Activated effector memory CD4-positive, alpha-beta T cell treated with anti-CD3 and anti-CD28 coated beads, Interleukin-2, amount 50 U/mL, for 16 hours (primary cell): Measurements from ENCODE around the gene ROMO1.
"Not testable (repeated sequence)": the region's sequence is repeated elsewhere in the genome, so short reads cannot be mapped to it uniquely, and the experiment has no call there.

Experiments used
- DNase-seq: peaks from one replicate; pipeline ENCODE4 v3.0.0-alpha.2; 2020

Gene ROMO1

DNA sequence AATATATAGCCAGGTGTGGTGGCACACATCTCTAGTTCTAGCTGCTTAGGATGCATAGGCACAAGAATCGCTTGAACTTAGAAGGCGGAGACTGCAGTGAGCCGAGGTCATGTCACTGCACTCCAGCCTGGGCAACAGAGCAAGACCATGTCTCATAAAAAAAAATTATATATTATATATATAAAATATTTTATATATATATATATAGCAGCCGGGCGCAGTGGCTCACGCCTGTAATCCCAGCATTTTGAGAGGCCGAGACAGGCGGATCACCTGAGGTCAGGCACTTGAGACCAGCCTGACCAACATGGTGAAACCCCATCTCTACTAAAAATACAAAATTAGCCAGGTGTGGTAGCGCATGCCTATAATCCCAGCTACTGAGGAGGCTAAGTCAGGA is 13.8 kb upstream of the ROMO1 start:
- DNase-seq = not testable (repeated sequence)

DNA sequence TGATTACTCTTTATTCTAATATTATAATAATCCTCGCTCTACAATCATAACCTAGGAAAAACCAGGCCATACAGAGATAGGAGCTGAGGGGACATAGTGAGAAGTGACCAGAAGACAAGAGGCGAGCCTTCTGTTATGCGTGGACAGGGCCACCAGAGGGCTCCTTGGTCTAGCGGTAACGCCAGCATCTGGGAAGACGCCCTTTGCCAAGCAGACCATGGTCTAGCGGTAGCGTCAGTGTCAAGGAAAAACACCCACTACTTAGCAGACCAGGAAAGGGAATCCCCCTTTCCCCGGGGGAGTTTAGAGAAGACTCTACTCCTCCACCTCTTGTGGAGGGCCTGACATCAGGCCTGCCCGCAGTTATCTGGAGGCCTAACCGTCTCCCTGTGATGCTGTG is 12.3 kb upstream of the ROMO1 start:
- DNase-seq = peak; percentile 33

DNA sequence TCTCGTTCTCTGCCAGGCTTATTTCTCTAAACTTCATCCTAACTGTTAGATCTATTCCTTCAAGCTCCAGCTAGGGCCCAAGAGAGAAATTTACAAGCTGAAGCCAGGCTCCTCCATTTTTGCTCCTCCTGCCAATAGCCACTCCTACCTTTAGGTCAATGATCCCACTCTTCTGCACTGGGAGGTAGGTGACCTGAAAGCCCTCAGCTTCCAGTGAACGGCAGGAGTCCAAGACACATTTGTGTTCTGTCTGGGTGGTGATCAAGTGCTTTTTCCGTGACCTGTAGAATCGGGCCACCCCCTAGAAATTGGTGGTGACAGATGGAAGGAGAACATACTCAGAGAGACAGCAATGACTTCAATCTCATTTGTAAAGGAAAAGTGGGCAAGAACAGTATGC is 8.9 kb upstream of the ROMO1 start:
- no peak for DNase-seq

DNA sequence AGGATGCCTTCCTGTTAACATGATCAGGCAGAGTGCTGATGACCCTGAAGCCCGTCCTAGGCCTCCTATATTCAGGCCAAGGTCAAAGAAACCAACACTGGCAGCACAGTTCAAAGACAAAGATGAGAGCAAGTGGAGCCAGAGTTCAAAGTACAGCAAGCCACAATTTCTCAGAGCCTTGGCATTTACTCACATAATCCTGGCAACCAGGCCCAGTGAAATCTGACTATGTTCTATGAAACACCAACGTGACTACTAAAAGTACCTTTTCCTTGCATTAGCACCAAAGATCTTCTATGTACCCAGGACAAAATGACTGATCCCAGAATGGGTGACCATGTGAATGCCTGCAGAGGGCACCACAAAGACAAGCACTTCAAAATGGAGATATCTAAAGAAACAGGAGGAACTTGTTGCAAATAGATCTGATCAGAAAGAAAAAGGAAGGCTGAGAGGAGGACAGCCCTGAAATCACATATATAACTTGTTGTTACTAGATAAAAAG is 3.9 kb upstream of the ROMO1 start:
- DNase-seq = peak; percentile 16

DNA sequence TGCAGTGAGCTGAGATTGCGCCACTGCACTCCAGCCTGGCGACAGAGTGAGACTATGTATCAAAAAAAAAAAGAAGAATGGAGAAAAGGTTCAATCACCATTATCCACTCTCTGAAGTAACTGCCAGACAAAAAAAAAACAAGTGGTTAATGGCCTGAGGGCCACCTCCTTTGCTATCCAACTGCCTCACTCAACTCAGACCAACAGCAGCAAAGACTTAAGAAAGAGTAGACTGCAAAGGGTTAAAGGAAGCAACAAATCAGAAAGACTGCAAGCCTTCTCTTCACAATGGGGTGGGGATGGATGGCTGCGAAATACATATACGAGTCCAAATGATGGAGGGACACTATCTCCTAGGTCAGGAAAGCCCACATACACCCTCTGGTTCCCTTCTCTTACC is 3.2 kb upstream of the ROMO1 start:
- DNase-seq = no peak

DNA sequence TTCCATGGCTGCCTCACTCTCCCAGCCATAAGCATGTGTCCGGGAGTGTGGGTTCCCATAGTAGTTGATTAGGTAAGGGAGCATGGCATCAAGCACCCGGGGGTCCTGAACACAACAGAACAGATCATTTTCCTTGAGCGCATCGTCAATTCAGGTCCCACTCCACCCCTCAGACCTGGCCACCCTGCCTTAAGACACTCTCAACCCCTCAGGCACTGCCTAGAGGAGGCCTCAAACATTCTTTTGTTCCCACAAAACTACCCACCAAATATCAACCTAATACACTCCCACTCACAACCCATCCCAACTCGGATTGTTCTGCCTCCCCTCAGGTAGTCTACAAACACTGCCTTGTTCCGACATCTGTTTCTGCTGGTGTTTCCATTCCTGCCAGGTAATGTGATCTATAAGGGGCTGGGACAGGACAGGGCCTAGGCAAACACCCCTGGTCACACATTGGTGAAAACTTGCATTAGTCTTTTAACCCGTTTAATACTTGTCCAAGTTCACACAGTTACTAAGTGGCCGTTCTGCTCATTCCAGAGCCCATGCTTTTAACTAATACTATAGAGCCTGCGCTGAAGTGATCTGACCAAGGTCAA is 1.4 kb upstream of the ROMO1 start:
- DNase-seq = peak; percentile 41

DNA sequence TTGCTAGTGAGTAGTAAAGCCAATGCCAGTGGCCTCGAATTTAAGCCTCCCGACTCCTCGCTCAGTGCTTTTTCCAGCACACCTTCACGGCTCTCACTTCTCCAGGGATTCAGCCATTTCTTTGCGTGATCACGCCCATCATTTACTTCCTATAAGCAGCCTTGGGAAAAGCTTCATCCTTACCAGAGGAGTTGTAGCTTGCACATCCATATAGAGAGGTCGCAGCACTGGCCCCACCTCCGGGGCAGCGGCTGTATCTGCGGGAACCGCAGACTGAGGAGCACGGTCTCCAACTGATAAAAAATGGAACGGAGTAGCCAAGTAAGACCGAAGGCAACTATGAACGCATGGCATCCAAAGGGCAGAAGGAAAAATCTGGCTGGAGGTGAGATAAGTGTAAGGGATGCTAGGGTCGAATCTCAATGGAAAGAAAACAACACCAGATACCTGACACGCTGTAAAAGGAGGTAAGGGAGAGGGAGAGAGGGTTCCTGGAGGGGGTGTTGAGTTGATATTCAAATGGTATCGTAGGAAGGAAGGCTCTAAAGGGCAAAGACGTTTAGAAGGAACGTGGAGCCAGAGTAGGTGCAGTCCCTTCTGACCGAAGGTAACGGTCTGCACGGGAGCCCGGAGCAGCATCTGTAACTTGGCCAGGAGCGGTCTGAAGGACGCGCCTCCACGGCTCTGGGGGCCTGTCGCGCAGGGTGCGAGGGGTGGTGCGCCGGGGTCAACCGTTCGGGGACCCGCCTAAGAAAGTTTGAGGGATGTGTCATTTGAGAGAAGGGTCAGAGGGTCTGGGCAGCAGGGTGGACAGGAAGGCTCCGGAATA is 693 bp upstream of the ROMO1 start:
- peak; percentile 62 for DNase-seq

DNA sequence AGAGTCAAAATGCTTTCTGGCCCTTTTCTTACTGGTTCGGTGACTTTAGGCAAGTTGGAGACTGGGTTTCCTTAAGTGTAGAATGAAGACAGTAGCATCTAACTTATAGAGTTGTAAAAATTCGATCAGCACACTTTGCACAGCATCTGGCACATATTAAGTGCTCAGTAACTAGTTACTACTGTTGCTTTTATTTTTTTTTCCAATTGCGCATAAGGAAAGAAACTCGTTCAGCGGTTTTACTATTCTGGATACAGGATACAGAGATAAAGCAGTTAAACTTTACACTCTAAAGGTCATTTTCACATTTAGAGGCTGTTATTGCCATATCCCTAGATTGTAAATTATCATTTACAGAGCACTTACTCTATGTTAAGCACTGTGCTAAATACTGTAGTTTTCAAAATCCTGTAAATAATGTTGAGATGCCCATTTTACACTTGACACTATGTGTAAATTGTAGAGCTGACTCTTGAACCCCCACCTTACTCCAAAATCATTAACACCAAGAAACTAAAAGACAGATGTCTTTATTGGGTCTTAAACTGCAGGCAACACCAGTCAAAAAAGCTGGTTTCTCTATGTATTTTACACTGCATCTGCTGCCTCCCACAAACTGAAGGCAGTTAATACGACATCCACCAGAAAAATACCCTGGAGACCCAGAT is 886 bp downstream of the ROMO1 start:
- DNase-seq = no peak

DNA sequence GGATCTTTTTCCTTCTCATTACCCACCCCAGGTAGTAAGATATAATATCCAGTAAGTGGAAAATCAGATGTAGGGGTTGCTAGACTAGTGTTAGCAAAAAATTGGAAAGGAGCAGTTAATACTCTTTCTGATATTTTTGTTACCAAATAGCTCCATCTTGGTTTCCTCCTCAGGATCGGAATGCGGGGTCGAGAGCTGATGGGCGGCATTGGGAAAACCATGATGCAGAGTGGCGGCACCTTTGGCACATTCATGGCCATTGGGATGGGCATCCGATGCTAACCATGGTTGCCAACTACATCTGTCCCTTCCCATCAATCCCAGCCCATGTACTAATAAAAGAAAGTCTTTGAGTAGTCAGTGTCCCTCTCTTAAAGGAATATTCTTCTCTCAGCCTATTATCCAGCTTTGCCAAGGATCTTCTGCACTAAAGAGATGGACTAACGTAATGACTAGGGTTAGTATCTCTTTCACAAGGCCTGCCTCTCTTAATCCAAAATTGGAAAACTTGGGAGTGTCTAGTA is 1.5 kb downstream of the ROMO1 start:
- DNase-seq = peak; percentile 60

DNA sequence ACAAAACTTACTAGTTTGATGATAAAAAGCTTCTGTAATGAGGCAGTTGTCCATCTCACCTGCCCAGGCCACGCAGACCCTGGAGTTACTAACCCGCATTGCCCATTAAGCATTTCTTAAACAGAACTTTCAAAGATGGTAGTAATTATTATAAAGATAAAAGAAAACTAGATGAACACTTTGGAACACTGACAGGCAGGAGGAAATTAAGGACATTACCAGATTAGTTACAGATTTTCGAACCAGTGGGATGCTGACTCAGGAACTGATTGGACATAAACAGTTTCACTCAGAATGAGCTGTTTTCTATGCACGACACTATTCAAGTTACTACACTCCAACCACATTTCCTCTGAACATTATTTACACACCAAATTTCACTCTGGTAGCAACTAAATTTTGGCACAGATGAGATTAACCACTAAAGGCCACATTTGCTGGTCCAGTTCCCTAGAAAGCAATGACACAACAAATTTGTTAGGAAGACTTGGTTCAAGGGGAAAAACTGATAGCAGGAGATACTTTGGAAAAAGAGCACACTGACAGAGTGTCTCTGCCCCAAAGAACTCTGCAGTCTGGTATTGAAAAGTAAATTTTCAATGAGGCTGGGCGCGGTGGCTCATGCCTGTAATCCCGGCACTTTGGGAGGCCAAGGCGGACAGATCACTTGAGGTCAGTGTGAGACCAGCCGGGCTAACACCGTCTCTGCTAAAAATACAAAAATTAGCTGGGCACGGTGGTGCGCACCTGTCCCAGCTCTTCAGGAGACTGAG is 3.0 kb downstream of the ROMO1 start:
- no peak for DNase-seq

DNA sequence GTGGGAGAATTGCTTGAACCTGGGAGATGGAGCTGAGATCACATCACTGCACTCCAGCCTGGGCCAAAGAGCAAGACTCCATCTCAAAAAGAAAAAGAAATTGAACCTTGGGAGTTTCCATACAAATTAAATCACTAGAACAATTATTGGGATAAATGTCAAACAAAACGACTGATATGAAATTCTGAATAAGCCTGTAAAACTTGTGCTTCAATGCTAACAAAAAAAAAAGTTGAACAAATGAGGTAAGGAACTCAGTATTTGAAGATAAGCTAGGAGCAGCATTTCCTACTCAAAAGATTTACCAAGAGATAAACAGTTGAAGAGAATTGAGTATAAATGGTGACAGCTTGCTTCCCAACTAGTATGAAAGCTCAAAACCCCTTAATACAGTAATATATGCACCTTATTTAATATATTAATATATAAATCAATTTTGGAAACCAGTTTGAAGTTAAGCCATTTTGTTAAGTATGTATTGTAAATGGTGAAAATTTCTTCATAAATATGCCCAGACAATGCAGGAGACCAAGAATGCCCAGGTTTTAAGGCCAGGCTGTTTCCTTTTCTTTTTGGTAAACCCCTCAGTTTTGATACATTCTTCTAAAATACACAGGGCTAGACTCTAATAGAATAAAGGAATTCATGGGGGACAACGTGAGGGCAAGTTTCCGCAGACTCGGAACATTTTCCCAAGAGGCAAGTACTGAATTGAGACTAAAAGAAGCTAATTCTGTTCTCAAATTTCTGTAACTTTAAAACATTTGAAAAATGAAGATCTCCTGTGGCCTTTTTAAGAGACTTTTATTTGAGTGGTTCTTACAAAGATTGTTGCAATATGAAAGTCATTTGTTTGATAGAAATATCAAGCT is 3.9 kb downstream of the ROMO1 start:
- DNase-seq = no peak

DNA sequence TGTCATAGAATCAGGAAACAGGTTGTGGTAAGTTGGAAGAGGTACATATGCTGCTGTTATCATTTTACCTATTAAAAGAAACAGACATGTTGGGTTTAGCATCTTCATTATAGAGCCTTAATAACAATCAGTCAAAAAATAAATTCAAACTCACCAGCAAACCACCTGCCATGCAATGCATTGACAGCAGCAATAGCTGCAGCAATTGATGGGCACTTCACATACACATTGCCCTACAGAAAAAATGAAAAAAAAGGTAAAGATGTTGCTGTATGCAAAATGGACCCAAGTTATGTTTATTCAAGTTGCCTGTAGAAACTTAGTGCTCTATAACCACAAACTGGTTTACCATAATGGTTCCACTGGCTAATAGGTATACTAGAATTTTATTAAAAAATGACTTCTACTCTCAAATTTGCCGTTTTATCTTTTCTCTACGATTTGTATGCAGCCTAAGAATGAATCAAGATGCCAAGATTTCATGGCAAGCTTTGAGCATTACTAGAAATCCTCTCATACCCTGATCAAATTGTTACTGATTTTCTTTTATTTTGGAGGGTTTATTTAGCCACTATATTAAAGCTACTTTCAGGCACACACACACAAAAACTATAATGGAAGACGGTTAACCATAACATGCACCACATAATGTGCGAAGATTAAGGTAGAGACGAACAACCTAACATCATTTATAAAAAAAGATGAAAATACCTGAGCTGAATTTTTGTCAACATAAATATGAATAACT is 5.5 kb downstream of the ROMO1 start:
- no peak for DNase-seq

DNA sequence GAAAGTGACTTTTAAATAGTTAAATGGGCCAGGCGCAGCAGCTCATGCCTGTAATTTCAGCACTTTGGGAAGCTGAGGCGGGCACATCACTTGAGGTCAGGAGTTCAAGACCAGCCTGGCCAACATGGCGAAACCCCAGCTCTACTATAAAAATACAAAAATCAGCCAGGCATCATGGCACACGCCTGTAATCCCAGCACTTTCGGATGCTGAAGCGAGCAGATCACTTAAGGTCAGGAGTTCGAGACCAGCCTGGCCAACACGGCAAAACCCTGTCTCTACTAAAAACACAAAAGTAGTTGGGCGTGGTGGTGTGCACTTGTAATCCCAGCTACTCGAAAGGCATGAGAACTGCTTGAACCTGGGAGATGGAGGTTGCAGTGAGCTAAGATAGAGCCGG is 6.7 kb downstream of the ROMO1 start:
- DNase-seq = not testable (repeated sequence)

DNA sequence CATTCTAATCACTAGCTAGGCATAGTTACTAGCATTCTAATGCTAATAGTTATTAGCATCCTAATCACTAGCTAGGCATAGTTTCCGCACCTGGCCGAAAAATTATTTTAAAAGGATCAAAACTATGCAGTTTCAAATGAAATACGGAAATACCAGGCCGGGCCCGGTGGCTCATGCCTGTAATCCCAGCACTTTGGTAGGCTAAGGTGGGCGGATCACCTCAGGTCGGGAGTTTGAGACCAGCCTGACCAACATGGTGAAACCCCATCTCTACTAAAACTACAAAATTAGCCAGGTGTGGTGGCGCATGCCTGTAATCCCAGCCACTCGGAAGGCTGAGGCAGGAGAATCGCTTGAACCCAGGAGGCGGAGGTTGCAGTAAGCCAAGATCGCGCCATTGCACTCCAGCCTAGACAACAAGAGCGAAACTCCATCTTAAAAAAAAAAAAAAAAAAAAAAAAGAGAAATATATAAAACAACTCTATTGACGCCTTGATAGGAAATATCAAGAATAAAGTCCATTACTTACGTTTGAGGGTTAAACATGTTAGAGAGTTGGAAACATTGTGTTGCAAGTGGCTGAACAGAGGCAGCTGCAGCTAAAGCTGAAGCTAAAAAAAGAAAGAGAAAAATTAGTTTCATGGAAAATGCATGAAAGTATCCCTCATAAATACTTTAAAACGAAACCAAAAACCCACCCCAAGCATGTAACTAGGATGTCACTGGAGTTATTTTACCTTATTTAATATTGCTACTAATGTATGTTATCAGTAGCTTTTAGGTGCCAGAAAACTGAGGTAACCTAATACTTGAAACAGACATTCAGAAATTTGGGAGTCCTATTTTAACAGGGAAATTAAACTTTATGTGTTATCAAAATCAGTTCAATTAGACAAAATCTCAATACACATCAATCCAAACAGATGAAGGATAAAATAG is 7.7 kb downstream of the ROMO1 start:
- not testable (repeated sequence) for DNase-seq

DNA sequence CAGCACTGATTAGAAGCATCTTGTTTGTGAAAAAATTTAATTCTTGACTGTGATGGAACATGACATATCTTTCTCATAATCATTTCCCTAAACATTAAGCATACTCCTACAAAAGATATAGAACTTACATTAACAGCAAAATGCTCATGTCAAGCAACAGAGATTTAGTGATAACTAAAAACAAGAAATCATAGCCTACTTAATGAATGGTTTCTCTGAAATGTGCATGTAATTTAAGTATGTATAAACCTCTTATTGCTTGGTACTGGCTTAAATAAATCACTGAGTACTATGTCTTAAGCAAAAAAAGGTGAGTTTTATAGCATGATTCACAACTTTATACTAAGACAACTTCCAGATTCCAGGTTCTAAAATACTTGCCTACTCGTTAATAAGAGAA is 9.3 kb downstream of the ROMO1 start:
- DNase-seq = no peak

DNA sequence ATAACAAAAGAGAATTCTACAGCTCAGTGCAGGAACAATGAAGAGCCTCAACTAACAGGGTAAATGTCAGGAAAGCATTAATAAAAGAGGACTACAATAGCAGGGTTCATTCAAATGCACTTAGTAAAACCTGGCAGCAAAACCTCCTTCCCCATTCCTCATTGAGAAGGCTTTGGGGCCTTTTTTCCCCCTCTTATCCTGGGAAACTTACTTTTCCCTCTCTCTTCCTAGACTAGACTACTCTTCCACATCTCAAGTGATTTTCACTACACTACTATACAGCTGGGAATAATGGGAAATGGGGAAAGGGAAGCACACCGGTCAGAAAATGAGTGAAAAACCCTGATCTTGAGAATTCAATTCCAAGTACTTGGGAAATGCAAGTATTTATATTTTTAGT is 10.1 kb downstream of the ROMO1 start:
- DNase-seq = no peak

DNA sequence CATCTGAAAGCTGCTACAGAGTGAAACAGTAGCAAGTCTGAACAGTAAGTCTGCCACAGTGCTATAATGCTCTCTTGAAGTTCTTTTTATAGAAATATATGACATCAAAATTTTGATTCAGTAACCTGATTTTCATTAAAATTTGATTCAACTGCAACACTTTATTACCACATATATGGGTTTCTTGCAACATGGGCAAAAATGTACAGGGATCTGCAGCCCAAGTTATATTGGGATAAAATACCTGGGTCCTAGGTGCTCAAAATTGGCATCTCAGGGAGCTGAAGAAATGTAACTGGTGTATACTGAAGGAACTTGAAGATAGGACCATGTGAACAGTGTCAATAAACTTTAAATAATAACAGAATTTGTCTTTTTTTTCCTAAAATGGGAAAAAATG is 10.8 kb downstream of the ROMO1 start:
- no peak for DNase-seq

DNA sequence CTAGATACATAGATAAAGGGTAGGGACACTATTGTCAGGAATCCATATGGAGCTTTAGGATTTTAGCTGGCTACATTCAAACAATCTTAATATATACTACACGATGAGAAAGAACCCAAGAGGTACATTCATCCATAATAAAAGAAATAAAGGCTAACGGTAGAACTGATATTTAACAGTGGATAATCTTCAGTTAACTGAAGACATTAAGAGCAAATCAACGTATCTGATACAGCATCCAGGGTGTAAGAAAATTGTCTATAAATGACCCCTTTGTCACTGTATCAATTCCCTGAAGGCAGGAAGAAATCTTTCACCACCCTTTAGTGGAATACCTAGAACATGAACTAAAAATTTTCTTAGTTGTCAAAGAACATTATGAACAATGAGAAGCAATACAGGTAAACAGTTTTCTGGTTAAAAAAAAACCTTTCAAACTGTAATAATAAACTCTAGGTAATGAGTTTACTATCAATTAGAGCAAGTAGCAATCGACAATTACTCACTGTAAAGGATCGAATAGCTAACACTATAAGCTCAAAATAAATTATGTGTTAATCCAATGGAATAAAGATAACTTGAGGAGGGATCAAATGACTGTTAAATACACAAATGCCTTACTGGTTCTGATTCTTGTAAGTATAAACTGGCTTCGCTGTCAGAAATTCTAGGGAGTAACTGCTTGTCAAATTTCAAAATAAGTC is 11.8 kb downstream of the ROMO1 start:
- DNase-seq = no peak

DNA sequence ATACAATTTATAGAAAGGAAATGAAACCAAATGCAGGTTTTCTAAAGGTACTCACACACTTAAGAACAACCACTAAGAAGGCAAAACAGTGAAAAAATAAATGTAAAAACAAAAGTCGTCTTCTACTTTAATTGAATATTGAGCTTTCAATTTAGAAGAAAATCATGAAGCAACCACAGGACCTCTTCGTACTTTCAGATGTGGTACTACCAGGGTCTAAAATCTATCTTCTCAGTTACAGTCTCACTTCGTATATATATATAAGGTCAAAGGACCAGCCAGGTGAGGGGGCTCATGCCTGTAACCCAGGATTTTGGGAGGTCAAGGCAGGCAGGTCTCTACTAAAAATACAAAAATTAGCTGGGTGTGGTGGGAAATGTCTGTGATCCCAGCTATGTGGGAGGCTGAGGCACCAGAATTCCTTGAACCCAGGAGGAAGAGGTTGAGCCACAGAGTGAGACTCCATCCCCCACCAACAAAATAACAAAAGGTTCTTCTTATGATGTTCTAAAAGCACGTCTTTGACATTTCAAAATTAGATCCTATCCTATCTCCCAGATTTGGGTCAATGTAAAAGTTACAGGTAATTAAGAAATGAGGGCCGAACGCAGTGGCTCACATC is 12.5 kb downstream of the ROMO1 start:
- DNase-seq = no peak
